K562 (cell line): ENCODE data around the gene SCN8A. TPM values are rescaled to one million over a fixed set of nuclear protein-coding genes. Genes with fewer than 3 reads are reported as not detected.

ENCODE experiments used
- ATAC-seq: fragments of 200-7000 bp; cut with Tn5 transposase; 3 replicates; pipeline ENCODE4 v1.9.1; 2020; ENCODE audit warnings: moderate library complexity
- BruUV-seq: library from RNA; stranded (reverse); fragments of 400-500 nt; replicated peaks from 2 replicates; lab custom pipeline; 2021; lab: Mats Ljungman, UMichigan
- CTCF ChIA-PET: fragments of 300-600 bp; formaldehyde crosslinking; extraction: SDS; loops from one replicate; lab custom pipeline; 2021; ENCODE audit warnings: low intra/inter-chr PET ratio; lab: Yijun Ruan, JAX
- POLR2A ChIA-PET: fragments of 300-600, 350-650 bp; sonication (Branson Sonifier 250); formaldehyde crosslinking; extraction: SDS; loops from one replicate; lab custom pipeline; 2021; ENCODE audit warnings: antibody characterized with exemption, inconsistent platforms; lab: Yijun Ruan, JAX
- DNase-seq, 4 experiments: peaks; one replicate each; pipeline versions ENCODE4 v3.0.0 to v3.0.0-alpha.2; 2011 to 2018; ENCODE audit warnings: low spot score in 3 of 4, mixed read lengths in 3 of 4; ENCODE audit errors: extremely low read depth in 1 of 4
- FAIRE-seq: peaks from 2 replicates; lab custom pipeline; 2011; peaks lifted over from hg19 to GRCh38; lab: Jason Lieb, UNC
- H2AFZ ChIP-seq: 2 replicates; pipeline ENCODE4 v1.6.0; 2011; ENCODE audit warnings: low read depth, low read length, control low read depth, inconsistent platforms
- H3K27ac ChIP-seq: fragments of 200-600 bp; 3 replicates; pipeline ENCODE4 v1.8.0; 2011; ENCODE audit warnings: low read depth, mild to moderate bottlenecking, control low read depth, inconsistent platforms, low read length, moderate library complexity, mixed read lengths; ENCODE audit errors: extremely low read depth
- H3K27me3 ChIP-seq, 2 experiments: fragments of 300-600 bp in 1 of 2; 2 replicates in 1 of 2; 3 replicates in 1 of 2; pipeline versions ENCODE4 v1.6.0 to v1.8.0; 2011; ENCODE audit warnings: inconsistent platforms in 2 of 2, low read length in 2 of 2, mild to moderate bottlenecking in 1 of 2, mixed read lengths in 1 of 2, moderate library complexity in 1 of 2; ENCODE audit not compliant: control insufficient read depth in 2 of 2, insufficient read depth in 2 of 2
- H3K36me3 ChIP-seq: fragments of 300-600 bp; 3 replicates; pipeline ENCODE4 v1.8.0; 2011; ENCODE audit warnings: mild to moderate bottlenecking, low read length, inconsistent platforms; ENCODE audit not compliant: control insufficient read depth, insufficient read depth
- H3K4me1 ChIP-seq, 2 experiments: fragments of 200-600 bp in 1 of 2; replicated peaks in 1 of 2; 2 replicates in 1 of 2; 3 replicates in 1 of 2; pipeline versions ENCODE4 v1.5.1 to v1.8.0; 2011; ENCODE audit warnings: inconsistent platforms in 2 of 2, low read length in 2 of 2, mild to moderate bottlenecking in 1 of 2, mixed read lengths in 1 of 2, moderate library complexity in 1 of 2; ENCODE audit not compliant: control insufficient read depth in 2 of 2, insufficient read depth in 2 of 2
- H3K4me2 ChIP-seq: 2 replicates; pipeline ENCODE4 v1.6.1; 2011; ENCODE audit warnings: low read length, control low read depth, inconsistent platforms, mixed read lengths; ENCODE audit not compliant: insufficient read depth
- H3K4me3 ChIP-seq: fragments of 200-600 bp; sonication (generic), shearing (Covaris generic); 2 replicates; pipeline ENCODE4 v1.5.1; 2016; ENCODE audit warnings: control low read depth, inconsistent platforms
- H3K79me2 ChIP-seq: fragments of 200-600 bp; 3 replicates; pipeline ENCODE4 v1.8.0; 2011; ENCODE audit warnings: low read length, inconsistent platforms; ENCODE audit not compliant: control insufficient read depth, insufficient read depth
- H3K9ac ChIP-seq, 2 experiments: 2 replicates each; pipeline versions ENCODE4 v1.6.0 to v1.6.1; 2011; ENCODE audit warnings: low read depth in 2 of 2, low read length in 2 of 2, control low read depth in 1 of 2, inconsistent platforms in 1 of 2, mild to moderate bottlenecking in 1 of 2, mixed read lengths in 1 of 2; ENCODE audit not compliant: insufficient read depth in 1 of 2
- H3K9me1 ChIP-seq: one replicate; pipeline ENCODE4 v1.6.0; 2011; ENCODE audit warnings: inconsistent platforms, mild to moderate bottlenecking, low read length, moderate library complexity; ENCODE audit not compliant: control insufficient read depth, insufficient read depth
- H3K9me3 ChIP-seq: replicated peaks from 2 replicates; pipeline ENCODE4 v1.5.1; 2011; ENCODE audit warnings: low read depth, low read length, inconsistent platforms; ENCODE audit not compliant: control insufficient read depth, insufficient read depth
- H4K20me1 ChIP-seq: replicated peaks from 2 replicates; pipeline ENCODE4 v1.6.1; 2011; ENCODE audit warnings: low read length, inconsistent platforms, mixed read lengths; ENCODE audit not compliant: control insufficient read depth, insufficient read depth
- CEBPB ChIP-seq: fragments of 450-650 bp; IDR thresholded peaks from 2 replicates; pipeline ENCODE4 v1.6.1; 2016; ENCODE audit warnings: missing genetic modification characterization, missing compliant biosample characterization
- FOXM1 ChIP-seq, 2 experiments: fragments of 450-650 bp in 1 of 2; sonication (generic) in 1 of 2; formaldehyde crosslinking in 1 of 2; IDR thresholded peaks; 2 replicates each; pipeline versions ENCODE4 v1.6.1 to v1.9.0; 2017 to 2022; ENCODE audit warnings: low read depth in 2 of 2, mild to moderate bottlenecking in 2 of 2, missing genetic modification reagents in 1 of 2, moderate library complexity in 1 of 2
- HBP1 ChIP-seq: fragments of 450-650 bp; formaldehyde crosslinking; IDR thresholded peaks from 2 replicates; pipeline ENCODE4 v1.4.0; 2022; ENCODE audit warnings: missing genetic modification characterization
- KDM2B ChIP-seq: fragments of 250-450 bp; sonication (Bioruptor Pico); IDR thresholded peaks from 2 replicates; pipeline ENCODE4 v1.8.0; 2021; ENCODE audit warnings: mild to moderate bottlenecking, moderate library complexity
- L3MBTL2 ChIP-seq: fragments of 450-650 bp; IDR thresholded peaks from 2 replicates; pipeline ENCODE4 v1.6.1; 2016; ENCODE audit warnings: mild to moderate bottlenecking, moderate library complexity
- MCM7 ChIP-seq, 2 experiments: fragments of 450-650 bp; IDR thresholded peaks; 2 replicates each; pipeline ENCODE4 v1.6.1; 2016 to 2018
- MITF ChIP-seq: IDR thresholded peaks from 2 replicates; pipeline ENCODE4 v1.6.1; 2014; ENCODE audit warnings: antibody characterized with exemption
- MTA3 ChIP-seq: fragments of 450-650 bp; formaldehyde crosslinking; IDR thresholded peaks from 2 replicates; pipeline ENCODE4 v1.6.1; 2017; ENCODE audit warnings: mild to moderate bottlenecking, borderline replicate concordance
- PATZ1 ChIP-seq: fragments of 250-450 bp; sonication (Bioruptor Pico); IDR thresholded peaks from 2 replicates; pipeline ENCODE4 v1.5.0; 2020; ENCODE audit warnings: mild to moderate bottlenecking, borderline replicate concordance
- PHB ChIP-seq: fragments of 250-450 bp; sonication (Bioruptor Pico); IDR thresholded peaks from 2 replicates; pipeline ENCODE4 v1.5.0; 2021
- RNF219 ChIP-seq: fragments of 250-450 bp; sonication (Bioruptor Pico); IDR thresholded peaks from 2 replicates; pipeline ENCODE4 v1.5.0; 2022; ENCODE audit warnings: mild to moderate bottlenecking
- SETDB1 ChIP-seq: IDR thresholded peaks from one replicate; pipeline ENCODE4 v1.6.1; 2012; ENCODE audit warnings: low read length, control low read depth, inconsistent platforms
- SFPQ ChIP-seq: fragments of 200-400 bp; formaldehyde crosslinking; IDR thresholded peaks from 2 replicates; pipeline ENCODE4 v1.6.1; 2017; ENCODE audit warnings: mild to moderate bottlenecking, low read depth, low read length, moderate library complexity
- SREBF1 ChIP-seq: fragments of 150-350 bp; IDR thresholded peaks from 2 replicates; pipeline ENCODE4 v1.6.1; 2014; ENCODE audit warnings: antibody characterized with exemption, low read depth, low read length, borderline replicate concordance
- WGBS: fragments of 100-300 bp; shearing (Covaris generic); methylation state at CpG from one replicate; pipeline ENCODE4 v1.1.6; 2016; ENCODE audit warnings: low coverage, mixed read lengths; ENCODE audit not compliant: insufficient coverage; ENCODE audit errors: missing lambda C conversion rate; 5-methylcytosine and 5-hydroxymethylcytosine counted together
- in situ Hi-C: fragments of 300-500 bp; cut with MboI; formaldehyde crosslinking; loops from 4 replicates; pipeline ENCODE4 v1.15.0; 2018; ENCODE audit warnings: inconsistent platforms, mixed read lengths
- intact Hi-C: fragments of 100-400 bp; cut with micrococcal nuclease; formaldehyde crosslinking; loops from 2 replicates; pipeline ENCODE4 v1.14.2; 2022
- polyA plus RNA-seq, 8 experiments: library from polyadenylated mRNA; depleted of rRNA in 4 of 8; stranded (reverse) in 5 of 8; unstranded in 3 of 8; fragments of >200 nt; fragmentation: Nextera tagmentation in 2 of 8; fragmentation: Illumina TruSeq in 1 of 8; extraction: Ambion mirVana in 2 of 8; extraction: Trizol in 1 of 8; gene quantifications; 2 replicates each; pipeline versions ENCODE4 v1.2.1 to v1.2.3, GENCODE V29; 2011 to 2014; ENCODE audit warnings: inconsistent platforms in 1 of 8, missing spikeins in 1 of 8
- total RNA-seq, 7 experiments: library from RNA; depleted of rRNA in 6 of 7; stranded (reverse); fragments of >200 nt in 6 of 7; fragmentation: Illumina TruSeq in 2 of 7; extraction: Trizol in 2 of 7; gene quantifications; 2 replicates each; pipeline versions ENCODE4 v1.2.1 to v1.2.3, GENCODE V29; 2011 to 2021; ENCODE audit warnings: low replicate concordance in 1 of 7

The SCN8A gene
- total and polyA plus RNA-seq, 9 of the 15 experiments (the other 6 are each of a cell fraction or from before 2014, with no cell fraction given): 0.03 to 0.29 (median 0.15) TPM; not detected in 1

GRCh38 chr12:51744235-51744634, 153.2 kb downstream of the SCN8A start:
- peaks cover 2 to 9% of the 10 kb centered on the region in 2 experiments; a peak in 1 of 5 replicates for H3K27me3 ChIP-seq
- no peak overlapping the region for H3K27ac ChIP-seq
- in situ Hi-C loops: no loop called here
- no peaks in the 10 kb centered on the region for H3K4me1 ChIP-seq
- no peak overlapping the region for H3K9ac ChIP-seq
- FAIRE-seq: no peak
- H3K4me2 ChIP-seq: no peak overlapping the region
- H3K36me3 ChIP-seq: no peaks in the 10 kb centered on the region
- WGBS: 2% methylated on average over 6 of the region's 6 CpGs
- POLR2A ChIA-PET: no interaction called here
- no peaks in the 10 kb centered on the region for H3K9me1 ChIP-seq
- no peak for DNase-seq
- intact Hi-C loops: no loop called here
- no peak for ATAC-seq
- no peak overlapping the region for H2AFZ ChIP-seq
- CTCF ChIA-PET: no interaction called here
- BruUV-seq: no TSS peak
- no peaks in the 10 kb centered on the region for H3K79me2 ChIP-seq
- H4K20me1 ChIP-seq: no peaks in the 10 kb centered on the region
- no peak overlapping the region for H3K4me3 ChIP-seq
- H3K9me3 ChIP-seq: no peaks in the 10 kb centered on the region
- TF ChIP-seq SREBF1 (no peak), SFPQ (no peak), FOXM1 (IDR thresholded peaks at IDR 0.05; ENCODE audit: low read depth) (no peak), FOXM1 (CRISPR knock-in tag; IDR thresholded peaks at IDR 0.05; ENCODE audit: low read depth) (no peak), MITF (no peak), PATZ1 (CRISPR knock-in tag) (no peak), RNF219 (no peak), KDM2B (no peak), PHB (CRISPR knock-in tag) (no peak), MTA3 (no peak), CEBPB (tag) (no peak), L3MBTL2 (no peak), HBP1 (CRISPR knock-in tag) (no peak), MCM7 (IDR thresholded peaks at IDR 0.05) (no peak), SETDB1 (no peak)
